NT2/D1 (cell line): ENCODE data around the gene RHBDL3.

ENCODE experiments used
- YY1 ChIP-seq: IDR thresholded peaks from 2 replicates; pipeline ENCODE4 v1.6.1; 2011; ENCODE audit not compliant: insufficient read length, insufficient read depth
- ZNF274 ChIP-seq: IDR thresholded peaks from 2 replicates; pipeline ENCODE4 v1.6.1; 2011; ENCODE audit warnings: mild to moderate bottlenecking, low read depth, low read length

- TF ChIP-seq YY1 (no peak), ZNF274 (no peak)
These were observed 43.0 kb upstream of the RHBDL3 start for GRCh38 chr17:32222621-32223020.
